Activated B cell treated with CpG ODN at 0.5 μM for 24 hours (primary cell): ENCODE measurements around the gene ATP5F1B. TPM values are rescaled to one million over a fixed set of nuclear protein-coding genes. Genes with fewer than 3 reads are reported as not detected.

Experiments
- ATAC-seq: fragments of 200-7000 bp; cut with Tn5 transposase; one replicate; pipeline ENCODE4 v1.10.0; 2021; ENCODE audit warnings: low read depth, mild to moderate bottlenecking, moderate library complexity
- CTCF ChIA-PET: fragments of 350-600 bp; sonication (Branson Sonifier 250); formaldehyde crosslinking; loops from one replicate; lab custom pipeline; 2021; ENCODE audit warnings: antibody characterized with exemption; lab: Charles Lee
- POLR2A ChIA-PET: fragments of 350-600 bp; sonication (Branson Sonifier 250); formaldehyde crosslinking; loops from one replicate; lab custom pipeline; 2021; ENCODE audit warnings: antibody characterized with exemption; lab: Charles Lee
- DNase-seq: peaks from one replicate; pipeline ENCODE4 v3.0.0; 2022
- H3K27ac Mint-ChIP-seq: one replicate; pipeline ENCODE4 v1.8.0; 2020; ENCODE audit warnings: mixed read lengths
- H3K27me3 Mint-ChIP-seq: one replicate; pipeline ENCODE4 v1.8.0; 2021; ENCODE audit warnings: mixed read lengths
- H3K36me3 Mint-ChIP-seq: one replicate; pipeline ENCODE4 v1.8.0; 2021; ENCODE audit warnings: low read depth, mixed read lengths
- H3K4me1 Mint-ChIP-seq: one replicate; pipeline ENCODE4 v1.8.0; 2021; ENCODE audit warnings: mixed read lengths
- H3K4me3 Mint-ChIP-seq: one replicate; pipeline ENCODE4 v1.8.0; 2020; ENCODE audit warnings: mild to moderate bottlenecking, mixed read lengths
- H3K9me3 Mint-ChIP-seq: one replicate; pipeline ENCODE4 v1.8.0; 2020; ENCODE audit warnings: mixed read lengths
- CTCF ChIP-seq: fragments of 200-600 bp; IDR thresholded peaks from one replicate; pipeline ENCODE4 v1.8.0; 2022; ENCODE audit warnings: antibody characterized with exemption, mild to moderate bottlenecking
- intact Hi-C: fragments of 100-400 bp; cut with micrococcal nuclease; formaldehyde crosslinking; loops from one replicate; pipeline ENCODE4 v1.15.1; 2024
- total RNA-seq: library from RNA; stranded (reverse); gene quantifications from 2 replicates; pipeline ENCODE4 v1.2.3, GENCODE V29; 2022

ATP5F1B gene
- total RNA-seq, 1 donor from 2014 or later, result 499 TPM

GRCh38 chr12:56599041-56599440, 46.7 kb downstream of the ATP5F1B start:
- no peak for DNase-seq
- Mint-ChIP-seq H3K27ac (no peak overlapping the region), H3K4me3 (no peak overlapping the region), H3K27me3 (no peaks in the 10 kb centered on the region), H3K9me3 (no peaks in the 10 kb centered on the region), H3K4me1 (peaks cover 2% of the 10 kb centered on the region), H3K36me3 (peaks cover 79% of the 10 kb centered on the region)
- no peak for TF ChIP-seq CTCF
- ChIA-PET CTCF (interaction anchor here (4.7 kb wide), 1 partner anchor 37 kb away, joined by 25 read pairs; no protein-coding TSS in a partner anchor), POLR2A (interaction anchor here (0.6 kb wide), 1 partner anchor 63 kb away, joined by 3 read pairs; no protein-coding TSS in a partner anchor)
- ATAC-seq, result no peak
- intact Hi-C loops, result loop anchor here (10.0 kb wide), 1 partner anchor 474 kb away; the partner anchor contains the start of gene ESYT1

- ATAC-seq, result no peak
- intact Hi-C loops, result loop anchor here (10.0 kb wide), 1 partner anchor 472 kb away; the partner anchor contains the start of gene ESYT1
- peaks cover 59% of the 10 kb centered on the region for H3K36me3 Mint-ChIP-seq
- H3K4me1 Mint-ChIP-seq, result peaks cover 2% of the 10 kb centered on the region
- DNase-seq, result no peak
- TF ChIP-seq CTCF, result no peak
- no peaks in the 10 kb centered on the region for H3K27me3 Mint-ChIP-seq
- H3K9me3 Mint-ChIP-seq, result no peaks in the 10 kb centered on the region
- H3K27ac Mint-ChIP-seq, result no peak overlapping the region
- ChIA-PET POLR2A (interaction anchor here (0.7 kb wide), 1 partner anchor 68 kb away, joined by 4 read pairs; no protein-coding TSS in a partner anchor), CTCF (interaction anchor here (0.6 kb wide), 1 partner anchor 40 kb away, joined by 3 read pairs; no protein-coding TSS in a partner anchor)
- H3K4me3 Mint-ChIP-seq, result no peak overlapping the region
Measured at GRCh38 chr12:56596815-56597214, 49.0 kb downstream of the ATP5F1B start.

DNA sequence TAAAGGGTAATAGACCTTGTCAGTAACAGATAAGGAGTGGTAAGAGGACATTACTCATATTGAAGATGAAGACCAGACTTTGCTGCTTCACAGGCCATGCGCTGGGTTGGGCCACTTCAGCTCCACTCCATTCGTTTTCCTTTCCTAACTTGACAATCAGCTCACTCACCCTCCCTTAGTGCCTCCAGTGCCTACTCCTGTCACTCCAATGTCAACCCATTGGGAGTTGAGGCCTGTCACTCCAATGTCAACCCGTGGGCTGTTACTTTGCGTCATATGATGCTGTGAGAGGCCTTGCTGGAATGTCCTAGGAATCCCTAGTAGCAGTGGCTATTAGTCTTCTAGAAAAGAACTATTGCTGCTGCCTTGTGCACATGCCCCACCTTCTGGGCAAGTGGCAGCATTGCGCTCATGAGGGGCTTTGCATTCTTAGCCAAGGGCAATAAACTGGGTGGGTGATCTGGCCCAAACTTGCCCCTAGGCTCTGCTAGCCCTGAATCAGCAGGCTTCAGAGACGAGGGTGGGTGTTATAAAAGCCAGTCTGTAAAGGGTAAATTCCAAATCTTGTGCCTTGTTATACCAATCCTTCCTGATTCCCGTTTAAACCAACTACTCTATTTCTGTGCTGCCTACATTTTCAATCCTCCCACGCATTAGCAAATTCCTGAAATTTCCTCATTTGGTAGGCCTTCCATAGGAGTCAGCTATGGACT, 51.7 kb downstream of the ATP5F1B start:
- peaks cover 2% of the 10 kb centered on the region for H3K4me1 Mint-ChIP-seq
- no peak overlapping the region for H3K27ac Mint-ChIP-seq
- ATAC-seq (peak; percentile 83), DNase-seq (peak; percentile 33)
- no peaks in the 10 kb centered on the region for H3K27me3 Mint-ChIP-seq
- ChIA-PET POLR2A (no interaction called here), CTCF (interaction anchor here (1.0 to 2.6 kb wide), 5 partner anchors 18 to 476 kb away, joined by 3 to 12 read pairs (median 8); partner anchors contain the start of gene ZC3H10)
- peaks cover 31% of the 10 kb centered on the region for H3K36me3 Mint-ChIP-seq
- H3K4me3 Mint-ChIP-seq, result no peak overlapping the region
- no peaks in the 10 kb centered on the region for H3K9me3 Mint-ChIP-seq
- no peak for TF ChIP-seq CTCF
- intact Hi-C loops, result loop anchor here (1.0 to 10.0 kb wide), 4 partner anchors 21 to 469 kb away; partner anchors contain the start of gene ESYT1

DNA sequence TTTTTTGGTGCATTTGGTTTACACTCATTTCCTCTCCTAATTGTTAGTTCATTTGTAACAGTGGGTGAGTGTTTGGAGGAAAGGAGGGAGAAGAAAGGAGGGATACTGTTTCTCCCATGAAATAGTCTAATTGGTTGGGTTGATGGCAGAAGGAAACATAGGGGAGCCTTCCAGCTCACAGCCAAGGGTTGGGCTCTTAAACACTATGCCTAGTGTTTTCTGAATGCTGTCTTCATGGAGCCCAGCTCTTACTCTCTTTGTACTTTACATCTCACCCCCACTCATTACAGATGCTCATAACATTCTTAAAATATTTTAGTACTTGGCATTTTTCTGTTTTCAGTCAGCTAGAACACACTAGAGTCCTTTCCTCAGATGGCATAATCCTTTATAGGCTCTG, 53.8 kb downstream of the ATP5F1B start:
- DNase-seq, result no peak
- no peak overlapping the region for H3K4me3 Mint-ChIP-seq
- peaks cover 12% of the 10 kb centered on the region for H3K36me3 Mint-ChIP-seq
- POLR2A ChIA-PET, result no interaction called here
- H3K9me3 Mint-ChIP-seq, result no peaks in the 10 kb centered on the region
- peaks cover 2% of the 10 kb centered on the region for H3K4me1 Mint-ChIP-seq
- peak overlapping the region; percentile 20 for H3K27ac Mint-ChIP-seq
- intact Hi-C loops, result loop anchor here (5.0 to 10.0 kb wide), 2 partner anchors 35 to 467 kb away; partner anchors contain the start of gene ESYT1
- no peaks in the 10 kb centered on the region for H3K27me3 Mint-ChIP-seq
- no peak for ATAC-seq
- CTCF ChIA-PET, result no interaction called here
- TF ChIP-seq CTCF, result no peak

GRCh38 chr12:56591126-56591525, 54.7 kb downstream of the ATP5F1B start:
- no peaks in the 10 kb centered on the region for H3K27me3 Mint-ChIP-seq
- DNase-seq (no peak), ATAC-seq (no peak)
- no peak overlapping the region for H3K4me3 Mint-ChIP-seq
- no peaks in the 10 kb centered on the region for H3K9me3 Mint-ChIP-seq
- peaks cover 2% of the 10 kb centered on the region for H3K4me1 Mint-ChIP-seq
- CTCF ChIA-PET, result interaction anchor here (1.5 to 2.0 kb wide), 2 partner anchors 17 to 46 kb away, joined by 4 read pairs; no protein-coding TSS in a partner anchor
- peaks cover 6% of the 10 kb centered on the region for H3K36me3 Mint-ChIP-seq
- intact Hi-C loops, result loop anchor here (5.0 to 10.0 kb wide), 2 partner anchors 36 to 466 kb away; partner anchors contain the start of gene ESYT1
- no peak for TF ChIP-seq CTCF
- POLR2A ChIA-PET, result interaction anchor here (0.7 kb wide), 1 partner anchor 357 kb away, joined by 3 read pairs; no protein-coding TSS in a partner anchor
- no peak overlapping the region for H3K27ac Mint-ChIP-seq
